ENCODE measurements around the gene FKBP1A.

Gene FKBP1A

GRCh38 chr20:1362484-1362883 lies 30.4 kb downstream of the FKBP1A start:
- Histone ChIP-seq H3K4me1 (ENCODE audit: low read depth, poor library complexity, severe bottlenecking) (no peaks in the 10 kb centered on the region), H3K79me2 (ENCODE audit: insufficient read depth, low read depth) (no peaks in the 10 kb centered on the region; the same call in 1 of the 2 replicates), H3K27me3 (ENCODE audit: insufficient read depth, low read depth) (no peaks in the 10 kb centered on the region), H3K36me3 (ENCODE audit: insufficient read depth) (no peaks in the 10 kb centered on the region), H3K4me3 (IDR thresholded peaks at IDR 0.05; ENCODE audit: insufficient read depth, low read depth, low read length) (no peak overlapping the region), H3K9ac (no peak overlapping the region), H3K27ac (no peak overlapping the region), H3K4me2 (no peak overlapping the region), H4K20me1 (ENCODE audit: insufficient read depth) (no peaks in the 10 kb centered on the region), H2AFZ (ENCODE audit: low read depth) (no peak overlapping the region)
- TF ChIP-seq CTCF (conservative IDR thresholded peaks at IDR 0.05; ENCODE audit: low read depth, low read length), result no peak

DNA sequence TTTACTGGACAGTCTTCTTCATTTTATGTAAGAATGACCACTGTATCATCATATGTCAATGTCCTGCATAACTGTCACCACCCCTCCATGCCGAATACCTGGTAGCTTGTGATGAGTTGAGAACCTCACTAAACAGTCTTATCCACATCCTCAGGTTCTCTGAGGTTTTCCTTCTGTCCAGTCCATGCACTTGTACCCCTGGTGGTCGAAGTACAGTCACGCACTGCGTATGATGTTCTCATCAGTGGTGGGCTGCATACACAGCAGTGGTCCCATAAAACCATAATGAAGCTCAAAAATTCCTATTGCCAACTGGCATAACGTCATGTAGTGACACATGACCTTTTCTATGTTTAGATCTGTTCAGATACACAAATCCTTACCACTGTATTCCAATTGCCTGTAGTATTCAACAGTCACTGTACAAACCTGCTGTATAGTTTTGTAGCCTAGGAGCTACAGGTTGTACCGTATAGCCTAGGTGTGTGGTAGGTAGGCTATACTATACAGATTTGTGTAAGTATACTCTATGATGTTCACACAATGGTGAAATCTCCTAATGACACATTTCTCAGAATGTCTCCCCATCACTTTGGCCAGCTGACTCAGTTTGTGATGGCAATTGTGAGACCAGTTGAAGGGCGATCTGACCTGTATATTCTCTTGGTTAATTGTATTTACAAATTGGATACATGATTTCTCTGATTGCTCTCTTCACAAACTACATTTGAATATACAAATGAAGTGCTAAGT lies 32.6 kb downstream of the FKBP1A start:
- no peak overlapping the region for H3K27ac ChIP-seq
- no peaks in the 10 kb centered on the region for H3K36me3 ChIP-seq (ENCODE audit: insufficient read depth)
- no peaks in the 10 kb centered on the region for H3K27me3 ChIP-seq (ENCODE audit: insufficient read depth, low read depth)
- TF ChIP-seq CTCF (conservative IDR thresholded peaks at IDR 0.05; ENCODE audit: low read depth, low read length), result no peak
- H3K4me1 ChIP-seq (ENCODE audit: low read depth, poor library complexity, severe bottlenecking), result no peaks in the 10 kb centered on the region
- no peaks in the 10 kb centered on the region for H4K20me1 ChIP-seq (ENCODE audit: insufficient read depth)
- H2AFZ ChIP-seq (ENCODE audit: low read depth), result no peak overlapping the region
- H3K9ac ChIP-seq, result no peak overlapping the region
- H3K79me2 ChIP-seq (ENCODE audit: insufficient read depth, low read depth), result no peaks in the 10 kb centered on the region; the same call in 1 of the 2 replicates
- no peak overlapping the region for H3K4me2 ChIP-seq
- H3K4me3 ChIP-seq (IDR thresholded peaks at IDR 0.05; ENCODE audit: insufficient read depth, low read depth, low read length), result no peak overlapping the region

DNA sequence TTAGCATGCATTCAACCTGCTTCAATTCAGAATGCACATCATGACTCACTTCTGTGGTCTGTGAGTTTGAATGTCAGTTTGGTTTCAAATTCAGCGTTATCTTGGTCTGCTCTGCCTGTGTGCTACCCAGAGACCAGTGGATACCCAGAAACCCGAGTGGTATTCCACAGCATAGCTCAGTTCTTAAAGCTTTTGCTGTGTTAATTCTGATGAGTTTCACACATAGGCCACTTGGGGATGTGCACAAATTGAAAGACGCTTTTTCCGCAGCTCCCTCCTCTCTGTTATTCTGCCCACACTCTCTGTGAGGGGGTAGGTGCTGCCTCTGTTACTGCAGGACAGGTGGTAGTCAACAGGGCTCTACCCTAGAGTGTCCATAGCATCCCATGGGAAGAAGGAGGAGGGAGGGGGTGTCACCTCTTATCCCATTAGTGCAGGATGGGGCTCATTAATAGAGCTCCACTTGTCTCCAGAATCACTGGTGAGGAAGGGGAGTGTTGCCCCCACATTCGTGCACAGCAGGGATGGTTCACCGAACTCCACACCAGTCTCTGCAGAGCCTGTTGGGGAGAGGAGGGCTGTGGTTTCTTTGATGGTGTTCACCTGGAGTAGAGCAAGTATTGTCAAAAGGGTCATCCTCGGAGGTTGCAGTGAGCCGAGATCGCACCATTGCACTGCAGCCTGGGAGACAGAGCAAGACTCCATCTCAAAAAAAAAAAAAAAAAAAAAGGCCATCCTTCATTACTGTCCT lies 34.8 kb downstream of the FKBP1A start:
- no peak for TF ChIP-seq CTCF (conservative IDR thresholded peaks at IDR 0.05; ENCODE audit: low read depth, low read length)
- Histone ChIP-seq H2AFZ (ENCODE audit: low read depth) (no peak overlapping the region), H3K4me1 (ENCODE audit: low read depth, poor library complexity, severe bottlenecking) (no peaks in the 10 kb centered on the region), H3K79me2 (ENCODE audit: insufficient read depth, low read depth) (no peaks in the 10 kb centered on the region; the same call in 1 of the 2 replicates), H3K27me3 (ENCODE audit: insufficient read depth, low read depth) (no peaks in the 10 kb centered on the region), H3K4me3 (IDR thresholded peaks at IDR 0.05; ENCODE audit: insufficient read depth, low read depth, low read length) (no peak overlapping the region), H3K27ac (no peak overlapping the region), H4K20me1 (ENCODE audit: insufficient read depth) (no peaks in the 10 kb centered on the region), H3K9ac (no peak overlapping the region), H3K36me3 (ENCODE audit: insufficient read depth) (no peaks in the 10 kb centered on the region), H3K4me2 (no peak overlapping the region)

DNA sequence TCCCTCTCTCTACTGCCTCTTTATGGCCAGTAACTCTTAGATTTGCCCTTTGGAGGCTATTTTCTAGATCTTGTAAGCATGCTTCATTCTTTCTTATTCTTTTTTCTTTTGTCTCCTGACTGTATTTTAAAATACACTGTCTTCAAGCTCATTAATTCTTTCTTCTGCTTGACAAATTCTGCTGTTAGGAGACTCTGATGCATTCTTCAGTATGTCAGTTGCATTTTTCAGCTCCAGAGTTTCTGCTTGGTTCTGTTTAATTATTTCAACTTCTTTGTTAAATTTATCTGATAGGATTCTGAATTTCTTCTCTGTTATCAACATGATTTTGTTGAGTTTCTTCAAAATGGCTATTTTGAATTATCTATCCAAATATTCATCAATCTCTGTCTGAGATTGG lies 38.9 kb downstream of the FKBP1A start:
- Histone ChIP-seq H3K79me2 (ENCODE audit: insufficient read depth, low read depth) (no peaks in the 10 kb centered on the region; the same call in 1 of the 2 replicates), H3K9ac (no peak overlapping the region), H3K36me3 (ENCODE audit: insufficient read depth) (no peaks in the 10 kb centered on the region), H4K20me1 (ENCODE audit: insufficient read depth) (0 out of 2 replicates have a peak, but pooled peaks cover 2% of the 10 kb centered on the region), H3K4me1 (ENCODE audit: low read depth, poor library complexity, severe bottlenecking) (no peaks in the 10 kb centered on the region), H3K4me3 (IDR thresholded peaks at IDR 0.05; ENCODE audit: insufficient read depth, low read depth, low read length) (no peak overlapping the region), H3K4me2 (no peak overlapping the region), H3K27me3 (ENCODE audit: insufficient read depth, low read depth) (no peaks in the 10 kb centered on the region), H2AFZ (ENCODE audit: low read depth) (no peak overlapping the region), H3K27ac (no peak overlapping the region)
- no peak for TF ChIP-seq CTCF (conservative IDR thresholded peaks at IDR 0.05; ENCODE audit: low read depth, low read length)
